ENCODE measurements around the gene SMARCA4. TPM values are rescaled to one million over a fixed set of nuclear protein-coding genes. Genes with fewer than 3 reads are reported as not detected.

Gene SMARCA4
- total RNA-seq, 1 experiment from 2014 or later = 36.2 TPM

GRCh38 chr19:10945264-10945663 lies 15.6 kb upstream of the SMARCA4 start:
- H3K27ac ChIP-seq (ENCODE audit: low read length) = no peak overlapping the region
- H3K4me3 ChIP-seq (ENCODE audit: low read depth in 2 of 2, low read length in 2 of 2) = no peak overlapping the region
- ATAC-seq (no peak), DNase-seq (ENCODE audit: low read depth, low spot score) (no peak)
- TF ChIP-seq CTCF (IDR thresholded peaks at IDR 0.05) = no peak
- TF ChIP-seq TCF7L2 (IDR thresholded peaks at IDR 0.05; ENCODE audit: low read depth, low read length) = no peak
- TF ChIP-seq POLR2AphosphoS5 (IDR thresholded peaks at IDR 0.05; ENCODE audit: low read depth, low read length) = no peak
- no peak for TF ChIP-seq SIN3A (IDR thresholded peaks at IDR 0.05; ENCODE audit: borderline replicate concordance, insufficient read depth, low read depth, low read length)
- TF ChIP-seq, protein P1, sequence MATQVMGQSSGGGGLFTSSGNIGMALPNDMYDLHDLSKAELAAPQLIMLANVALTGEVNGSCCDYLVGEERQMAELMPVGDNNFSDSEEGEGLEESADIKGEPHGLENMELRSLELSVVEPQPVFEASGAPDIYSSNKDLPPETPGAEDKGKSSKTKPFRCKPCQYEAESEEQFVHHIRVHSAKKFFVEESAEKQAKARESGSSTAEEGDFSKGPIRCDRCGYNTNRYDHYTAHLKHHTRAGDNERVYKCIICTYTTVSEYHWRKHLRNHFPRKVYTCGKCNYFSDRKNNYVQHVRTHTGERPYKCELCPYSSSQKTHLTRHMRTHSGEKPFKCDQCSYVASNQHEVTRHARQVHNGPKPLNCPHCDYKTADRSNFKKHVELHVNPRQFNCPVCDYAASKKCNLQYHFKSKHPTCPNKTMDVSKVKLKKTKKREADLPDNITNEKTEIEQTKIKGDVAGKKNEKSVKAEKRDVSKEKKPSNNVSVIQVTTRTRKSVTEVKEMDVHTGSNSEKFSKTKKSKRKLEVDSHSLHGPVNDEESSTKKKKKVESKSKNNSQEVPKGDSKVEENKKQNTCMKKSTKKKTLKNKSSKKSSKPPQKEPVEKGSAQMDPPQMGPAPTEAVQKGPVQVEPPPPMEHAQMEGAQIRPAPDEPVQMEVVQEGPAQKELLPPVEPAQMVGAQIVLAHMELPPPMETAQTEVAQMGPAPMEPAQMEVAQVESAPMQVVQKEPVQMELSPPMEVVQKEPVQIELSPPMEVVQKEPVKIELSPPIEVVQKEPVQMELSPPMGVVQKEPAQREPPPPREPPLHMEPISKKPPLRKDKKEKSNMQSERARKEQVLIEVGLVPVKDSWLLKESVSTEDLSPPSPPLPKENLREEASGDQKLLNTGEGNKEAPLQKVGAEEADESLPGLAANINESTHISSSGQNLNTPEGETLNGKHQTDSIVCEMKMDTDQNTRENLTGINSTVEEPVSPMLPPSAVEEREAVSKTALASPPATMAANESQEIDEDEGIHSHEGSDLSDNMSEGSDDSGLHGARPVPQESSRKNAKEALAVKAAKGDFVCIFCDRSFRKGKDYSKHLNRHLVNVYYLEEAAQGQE (IDR thresholded peaks at IDR 0.05; ENCODE audit: insufficient read depth in 1 of 2, low read depth in 2 of 2, low read length in 1 of 2) = no peak
- ChIA-PET CTCF (interaction anchor here (0.7 kb wide), 1 partner anchor 25 kb away, joined by 3 read pairs; no protein-coding TSS in a partner anchor), POLR2A (interaction anchor here (0.6 kb wide), 1 partner anchor 214 kb away, joined by 6 read pairs; no protein-coding TSS in a partner anchor)
- no peaks in the 10 kb centered on the region for H3K36me3 ChIP-seq (ENCODE audit: control insufficient read depth, insufficient read depth, low read length)
- peaks cover 10% of the 10 kb centered on the region for H3K4me1 ChIP-seq (ENCODE audit: control insufficient read depth, insufficient read depth, low read length)
- no TSS peak for BruUV-seq (replicated peaks)
- intact Hi-C loops (cut with micrococcal nuclease; ENCODE audit: unreplicated experiment) (no loop called here), in situ Hi-C loops (cut with HindIII; ENCODE audit: low pct_unique_long_range_greater_than_20kb, low sequenced_read_pairs) (no loop called here)
- no peaks in the 10 kb centered on the region for H3K27me3 ChIP-seq (ENCODE audit: control insufficient read depth, insufficient read depth, low read length)
- H3K9me3 ChIP-seq (ENCODE audit: control insufficient read depth, insufficient read depth, low read depth, low read length) = no peaks in the 10 kb centered on the region

DNA sequence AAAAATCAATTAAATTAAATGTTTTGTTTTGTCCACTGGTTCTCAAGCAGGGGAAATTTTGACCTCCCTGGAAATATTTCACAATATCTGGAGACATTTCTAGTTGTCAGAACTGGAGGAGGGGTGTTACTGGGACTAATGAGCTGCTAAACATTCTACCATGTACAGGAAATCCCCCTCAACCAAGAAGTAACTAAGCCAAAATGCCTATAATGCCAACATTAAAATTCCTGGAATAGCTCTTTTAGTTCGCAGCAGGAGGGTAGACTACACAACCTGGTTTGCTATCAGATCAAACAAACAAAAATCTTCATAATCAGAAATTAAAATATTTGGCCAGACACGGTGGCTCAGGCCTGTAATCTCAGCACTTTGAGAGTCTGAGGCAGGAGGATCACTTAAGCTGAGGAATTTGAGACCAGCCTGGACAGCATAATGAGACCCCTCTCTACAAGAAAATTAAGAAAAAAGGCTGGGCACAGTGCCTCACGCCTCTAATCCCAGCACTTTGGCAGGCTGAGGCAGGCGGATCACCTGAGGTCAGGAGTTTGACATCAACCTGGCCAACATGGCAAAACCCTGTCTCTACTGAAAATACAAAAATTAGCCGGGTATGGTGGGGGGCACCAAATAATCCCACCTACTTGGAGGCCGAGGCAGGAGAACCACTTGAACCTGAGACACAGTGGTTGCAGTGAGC lies 13.7 kb upstream of the SMARCA4 start:
- in situ Hi-C loops (cut with HindIII; ENCODE audit: low pct_unique_long_range_greater_than_20kb, low sequenced_read_pairs) (no loop called here), intact Hi-C loops (cut with micrococcal nuclease; ENCODE audit: unreplicated experiment) (no loop called here)
- ATAC-seq (peak; percentile 64), DNase-seq (ENCODE audit: low read depth, low spot score) (no peak)
- Histone ChIP-seq H3K27ac (ENCODE audit: low read length) (no peak overlapping the region; the same call in 1 of the 2 replicates), H3K4me3 (ENCODE audit: low read depth in 2 of 2, low read length in 2 of 2) (no peak overlapping the region), H3K27me3 (ENCODE audit: control insufficient read depth, insufficient read depth, low read length) (no peaks in the 10 kb centered on the region), H3K9me3 (ENCODE audit: control insufficient read depth, insufficient read depth, low read depth, low read length) (no peaks in the 10 kb centered on the region), H3K36me3 (ENCODE audit: control insufficient read depth, insufficient read depth, low read length) (no peaks in the 10 kb centered on the region), H3K4me1 (ENCODE audit: control insufficient read depth, insufficient read depth, low read length) (peaks cover 7% of the 10 kb centered on the region; the same call in 1 of the 2 replicates)
- no peak for TF ChIP-seq POLR2AphosphoS5 (IDR thresholded peaks at IDR 0.05; ENCODE audit: low read depth, low read length)
- no peak for TF ChIP-seq SIN3A (IDR thresholded peaks at IDR 0.05; ENCODE audit: borderline replicate concordance, insufficient read depth, low read depth, low read length)
- TF ChIP-seq CTCF (IDR thresholded peaks at IDR 0.05) = no peak
- no peak for TF ChIP-seq TCF7L2 (IDR thresholded peaks at IDR 0.05; ENCODE audit: low read depth, low read length)
- TF ChIP-seq, protein P1 (IDR thresholded peaks at IDR 0.05; ENCODE audit: insufficient read depth in 1 of 2, low read depth in 2 of 2, low read length in 1 of 2) = no peak
- ChIA-PET CTCF (no interaction called here), POLR2A (interaction anchor here (0.6 kb wide), 1 partner anchor 26 kb away, joined by 7 read pairs; no protein-coding TSS in a partner anchor)
- BruUV-seq (replicated peaks) = no TSS peak

Measured in Panc1 (cell line).